ENCODE measurements around the gene STARD6. TPM values are rescaled to one million over a fixed set of nuclear protein-coding genes. Genes with fewer than 3 reads are reported as not detected.

STARD6 gene
- total and polyA plus RNA-seq, 2 experiments from 2014 or later = not detected

DNA sequence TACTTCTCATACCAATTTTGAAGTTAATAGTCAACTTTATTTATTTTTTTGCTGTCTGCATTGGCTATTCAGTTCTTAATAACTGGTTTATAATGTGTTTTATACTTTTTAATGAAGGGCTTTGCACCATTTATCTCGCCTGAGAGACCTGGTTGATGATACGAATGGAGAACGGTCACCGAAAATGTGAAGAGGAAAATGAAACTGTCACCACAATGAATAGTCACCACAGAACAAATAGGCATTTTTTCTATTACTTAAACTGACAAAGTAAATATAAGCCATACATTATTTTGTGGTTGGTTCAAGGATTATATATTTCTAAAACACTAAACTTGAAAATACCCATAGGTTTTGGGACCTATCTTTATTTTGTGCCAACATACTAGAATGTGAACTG is 20.4 kb upstream of the STARD6 start:
- Histone ChIP-seq H3K79me2 (replicated peaks; ENCODE audit: insufficient read depth) (no peaks in the 10 kb centered on the region), H3K4me2 (no peak overlapping the region), H3K4me1 (ENCODE audit: insufficient read depth) (peaks cover 11% of the 10 kb centered on the region), H3K4me3 (no peak overlapping the region), H4K20me1 (replicated peaks; ENCODE audit: insufficient read depth) (no peaks in the 10 kb centered on the region), H3F3A (replicated peaks; ENCODE audit: low read depth) (no peaks in the 10 kb centered on the region), H3K36me3 (ENCODE audit: insufficient read depth) (peaks cover 27% of the 10 kb centered on the region), H3K9me2 (ENCODE audit: insufficient read depth) (no peaks in the 10 kb centered on the region), H3K27ac (ENCODE audit: low read depth) (no peak overlapping the region), H3K27me3 (ENCODE audit: insufficient read depth) (no peaks in the 10 kb centered on the region), H2AFZ (no peak overlapping the region)
- DNase-seq (ENCODE audit: low spot score) (no peak), ATAC-seq (no peak)
- Mint-ChIP-seq H3K4me1 (peaks cover 15% of the 10 kb centered on the region), H3K9me3 (no peaks in the 10 kb centered on the region), H3K27ac (no peak overlapping the region), H3K4me3 (no peak overlapping the region), H3K27me3 (ENCODE audit: insufficient read depth, low read depth, poor library complexity) (no peaks in the 10 kb centered on the region), H3K36me3 (ENCODE audit: low read depth) (peaks cover 15% of the 10 kb centered on the region)
- TF ChIP-seq ETS1 (IDR thresholded peaks at IDR 0.05) (no peak), EZH2 (IDR thresholded peaks at IDR 0.05; ENCODE audit: low read depth, unreplicated experiment) (no peak), NANOG (IDR thresholded peaks at IDR 0.05; ENCODE audit: borderline replicate concordance) (no peak), STAT1 (IDR thresholded peaks at IDR 0.05; ENCODE audit: unreplicated experiment) (no peak), EZH2phosphoT487 (IDR thresholded peaks at IDR 0.05; ENCODE audit: unreplicated experiment) (no peak), JUNB (IDR thresholded peaks at IDR 0.05; ENCODE audit: unreplicated experiment) (no peak), ZNF331 (CRISPR knock-in tag; IDR thresholded peaks at IDR 0.05; ENCODE audit: low read depth) (no peak), ZNF462 (CRISPR knock-in tag; IDR thresholded peaks at IDR 0.05) (no peak)
- TF ChIP-seq, protein P1, sequence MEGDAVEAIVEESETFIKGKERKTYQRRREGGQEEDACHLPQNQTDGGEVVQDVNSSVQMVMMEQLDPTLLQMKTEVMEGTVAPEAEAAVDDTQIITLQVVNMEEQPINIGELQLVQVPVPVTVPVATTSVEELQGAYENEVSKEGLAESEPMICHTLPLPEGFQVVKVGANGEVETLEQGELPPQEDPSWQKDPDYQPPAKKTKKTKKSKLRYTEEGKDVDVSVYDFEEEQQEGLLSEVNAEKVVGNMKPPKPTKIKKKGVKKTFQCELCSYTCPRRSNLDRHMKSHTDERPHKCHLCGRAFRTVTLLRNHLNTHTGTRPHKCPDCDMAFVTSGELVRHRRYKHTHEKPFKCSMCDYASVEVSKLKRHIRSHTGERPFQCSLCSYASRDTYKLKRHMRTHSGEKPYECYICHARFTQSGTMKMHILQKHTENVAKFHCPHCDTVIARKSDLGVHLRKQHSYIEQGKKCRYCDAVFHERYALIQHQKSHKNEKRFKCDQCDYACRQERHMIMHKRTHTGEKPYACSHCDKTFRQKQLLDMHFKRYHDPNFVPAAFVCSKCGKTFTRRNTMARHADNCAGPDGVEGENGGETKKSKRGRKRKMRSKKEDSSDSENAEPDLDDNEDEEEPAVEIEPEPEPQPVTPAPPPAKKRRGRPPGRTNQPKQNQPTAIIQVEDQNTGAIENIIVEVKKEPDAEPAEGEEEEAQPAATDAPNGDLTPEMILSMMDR (conservative IDR thresholded peaks at IDR 0.05; ENCODE audit: low read depth in 2 of 2) = no peak
- TF ChIP-seq, protein P2, sequence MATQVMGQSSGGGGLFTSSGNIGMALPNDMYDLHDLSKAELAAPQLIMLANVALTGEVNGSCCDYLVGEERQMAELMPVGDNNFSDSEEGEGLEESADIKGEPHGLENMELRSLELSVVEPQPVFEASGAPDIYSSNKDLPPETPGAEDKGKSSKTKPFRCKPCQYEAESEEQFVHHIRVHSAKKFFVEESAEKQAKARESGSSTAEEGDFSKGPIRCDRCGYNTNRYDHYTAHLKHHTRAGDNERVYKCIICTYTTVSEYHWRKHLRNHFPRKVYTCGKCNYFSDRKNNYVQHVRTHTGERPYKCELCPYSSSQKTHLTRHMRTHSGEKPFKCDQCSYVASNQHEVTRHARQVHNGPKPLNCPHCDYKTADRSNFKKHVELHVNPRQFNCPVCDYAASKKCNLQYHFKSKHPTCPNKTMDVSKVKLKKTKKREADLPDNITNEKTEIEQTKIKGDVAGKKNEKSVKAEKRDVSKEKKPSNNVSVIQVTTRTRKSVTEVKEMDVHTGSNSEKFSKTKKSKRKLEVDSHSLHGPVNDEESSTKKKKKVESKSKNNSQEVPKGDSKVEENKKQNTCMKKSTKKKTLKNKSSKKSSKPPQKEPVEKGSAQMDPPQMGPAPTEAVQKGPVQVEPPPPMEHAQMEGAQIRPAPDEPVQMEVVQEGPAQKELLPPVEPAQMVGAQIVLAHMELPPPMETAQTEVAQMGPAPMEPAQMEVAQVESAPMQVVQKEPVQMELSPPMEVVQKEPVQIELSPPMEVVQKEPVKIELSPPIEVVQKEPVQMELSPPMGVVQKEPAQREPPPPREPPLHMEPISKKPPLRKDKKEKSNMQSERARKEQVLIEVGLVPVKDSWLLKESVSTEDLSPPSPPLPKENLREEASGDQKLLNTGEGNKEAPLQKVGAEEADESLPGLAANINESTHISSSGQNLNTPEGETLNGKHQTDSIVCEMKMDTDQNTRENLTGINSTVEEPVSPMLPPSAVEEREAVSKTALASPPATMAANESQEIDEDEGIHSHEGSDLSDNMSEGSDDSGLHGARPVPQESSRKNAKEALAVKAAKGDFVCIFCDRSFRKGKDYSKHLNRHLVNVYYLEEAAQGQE (IDR thresholded peaks at IDR 0.05; ENCODE audit: unreplicated experiment) = no peak

Measured in GM23338 (cell line).